ENCODE data around the gene CDH23. TPM values are rescaled to one million over a fixed set of nuclear protein-coding genes. Genes with fewer than 3 reads are reported as not detected.

The CDH23 gene
- total and polyA plus RNA-seq, 2 donors (not counting 1 experiment from before 2014, with no cell fraction given): 0.37 to 0.89 TPM

GRCh38 chr10:71810048-71810750, 413.5 kb downstream of the CDH23 start:
- H3K79me2 ChIP-seq (ENCODE audit: control insufficient read depth, insufficient read depth, low read length): no peaks in the 10 kb centered on the region
- no peak for TF ChIP-seq EZH2 (IDR thresholded peaks at IDR 0.05; ENCODE audit: borderline replicate concordance, insufficient read depth, low read depth, low read length, poor library complexity, severe bottlenecking)
- TF ChIP-seq, protein P1, sequence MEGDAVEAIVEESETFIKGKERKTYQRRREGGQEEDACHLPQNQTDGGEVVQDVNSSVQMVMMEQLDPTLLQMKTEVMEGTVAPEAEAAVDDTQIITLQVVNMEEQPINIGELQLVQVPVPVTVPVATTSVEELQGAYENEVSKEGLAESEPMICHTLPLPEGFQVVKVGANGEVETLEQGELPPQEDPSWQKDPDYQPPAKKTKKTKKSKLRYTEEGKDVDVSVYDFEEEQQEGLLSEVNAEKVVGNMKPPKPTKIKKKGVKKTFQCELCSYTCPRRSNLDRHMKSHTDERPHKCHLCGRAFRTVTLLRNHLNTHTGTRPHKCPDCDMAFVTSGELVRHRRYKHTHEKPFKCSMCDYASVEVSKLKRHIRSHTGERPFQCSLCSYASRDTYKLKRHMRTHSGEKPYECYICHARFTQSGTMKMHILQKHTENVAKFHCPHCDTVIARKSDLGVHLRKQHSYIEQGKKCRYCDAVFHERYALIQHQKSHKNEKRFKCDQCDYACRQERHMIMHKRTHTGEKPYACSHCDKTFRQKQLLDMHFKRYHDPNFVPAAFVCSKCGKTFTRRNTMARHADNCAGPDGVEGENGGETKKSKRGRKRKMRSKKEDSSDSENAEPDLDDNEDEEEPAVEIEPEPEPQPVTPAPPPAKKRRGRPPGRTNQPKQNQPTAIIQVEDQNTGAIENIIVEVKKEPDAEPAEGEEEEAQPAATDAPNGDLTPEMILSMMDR (IDR thresholded peaks at IDR 0.05): no peak
- H3K9me3 ChIP-seq (ENCODE audit: control extremely low read depth in 1 of 3, control insufficient read depth in 2 of 3, insufficient read depth in 1 of 3, low read length in 2 of 3): peaks cover 0 to 6% (median 0%) of the 10 kb centered on the region in 3 donors
- intact Hi-C loops (cut with micrococcal nuclease): loop anchor here (5.0 kb wide), 1 partner anchor 428 kb away; no protein-coding TSS in a partner anchor
- Mint-ChIP-seq H3K4me3 (no peak overlapping the region), H3K9me3 (ENCODE audit: insufficient read depth) (no peaks in the 10 kb centered on the region), H3K4me1 (peaks cover 6% of the 10 kb centered on the region), H3K27ac (no peak overlapping the region), H3K27me3 (peaks cover 4% of the 10 kb centered on the region)
- H3K4me1 ChIP-seq (ENCODE audit: control insufficient read depth in 2 of 2, insufficient read depth in 2 of 2, low read length in 2 of 2): peaks cover 5 to 11% of the 10 kb centered on the region in 2 donors
- WGBS (ENCODE audit: insufficient coverage): 89% methylated on average over 12 of the region's 13 CpGs
- ChIA-PET POLR2A (no interaction called here), CTCF (interaction anchor here (0.7 to 8.6 kb wide), 13 partner anchors 25 to 496 kb away, joined by 4 to 106 read pairs (median 15); partner anchors contain the start of gene VSIR)
- no peaks in the 10 kb centered on the region for H4K20me1 ChIP-seq (ENCODE audit: control insufficient read depth, insufficient read depth, low read length, poor library complexity, severe bottlenecking)
- peaks cover 0 to under 1% of the 10 kb centered on the region in 2 experiments for H3K36me3 ChIP-seq (replicated peaks in 1 of 2; ENCODE audit: control extremely low read depth in 1 of 2, control insufficient read depth in 1 of 2, extremely low read depth in 1 of 2, insufficient read depth in 2 of 2, low read length in 1 of 2)
- no peak overlapping the region for H3K9ac ChIP-seq (ENCODE audit: low read length)
- no peaks in the 10 kb centered on the region for H3K27me3 ChIP-seq (replicated peaks in 1 of 4; ENCODE audit: control extremely low read depth in 1 of 4, control insufficient read depth in 3 of 4, insufficient read depth in 4 of 4, low read length in 3 of 4)
- H3K27ac ChIP-seq (ENCODE audit: low read length in 2 of 2): no peak overlapping the region
- no peak for DNase-seq
- H3K4me2 ChIP-seq (replicated peaks; ENCODE audit: low read depth, low read length, poor library complexity, severe bottlenecking): no peak overlapping the region
- no peak for ATAC-seq (ENCODE audit: low read depth)
- H2AFZ ChIP-seq (ENCODE audit: insufficient read depth, low read depth, low read length, poor library complexity, severe bottlenecking): no peak overlapping the region
- no peak overlapping the region for H3K4me3 ChIP-seq (ENCODE audit: control extremely low read depth in 1 of 5, extremely low read depth in 1 of 5, insufficient read depth in 1 of 5, low read depth in 2 of 5, low read length in 4 of 5)

- Histone ChIP-seq H2AFZ (ENCODE audit: insufficient read depth, low read depth, low read length, poor library complexity, severe bottlenecking) (no peak overlapping the region), H3K4me3 (ENCODE audit: control extremely low read depth in 1 of 5, extremely low read depth in 1 of 5, insufficient read depth in 1 of 5, low read depth in 2 of 5, low read length in 4 of 5) (no peak overlapping the region), H3K27ac (ENCODE audit: low read length in 2 of 2) (no peak overlapping the region), H3K9ac (ENCODE audit: low read length) (no peak overlapping the region), H3K4me1 (ENCODE audit: control insufficient read depth in 2 of 2, insufficient read depth in 2 of 2, low read length in 2 of 2) (peaks cover 5 to 11% of the 10 kb centered on the region in 2 donors), H3K27me3 (replicated peaks in 1 of 4; ENCODE audit: control extremely low read depth in 1 of 4, control insufficient read depth in 3 of 4, insufficient read depth in 4 of 4, low read length in 3 of 4) (no peaks in the 10 kb centered on the region), H3K4me2 (replicated peaks; ENCODE audit: low read depth, low read length, poor library complexity, severe bottlenecking) (no peak overlapping the region), H3K9me3 (ENCODE audit: control extremely low read depth in 1 of 3, control insufficient read depth in 2 of 3, insufficient read depth in 1 of 3, low read length in 2 of 3) (peaks cover 0 to 1% (median 0%) of the 10 kb centered on the region in 3 donors), H3K79me2 (ENCODE audit: control insufficient read depth, insufficient read depth, low read length) (no peaks in the 10 kb centered on the region), H4K20me1 (ENCODE audit: control insufficient read depth, insufficient read depth, low read length, poor library complexity, severe bottlenecking) (no peaks in the 10 kb centered on the region), H3K36me3 (replicated peaks in 1 of 2; ENCODE audit: control extremely low read depth in 1 of 2, control insufficient read depth in 1 of 2, extremely low read depth in 1 of 2, insufficient read depth in 2 of 2, low read length in 1 of 2) (peaks cover 0 to 10% of the 10 kb centered on the region in 2 experiments)
- TF ChIP-seq, protein P1 (IDR thresholded peaks at IDR 0.05): no peak
- no peak for TF ChIP-seq EZH2 (IDR thresholded peaks at IDR 0.05; ENCODE audit: borderline replicate concordance, insufficient read depth, low read depth, low read length, poor library complexity, severe bottlenecking)
- intact Hi-C loops (cut with micrococcal nuclease): loop anchor here (5.0 kb wide), 1 partner anchor 429 kb away; no protein-coding TSS in a partner anchor
- Mint-ChIP-seq H3K9me3 (ENCODE audit: insufficient read depth) (no peaks in the 10 kb centered on the region), H3K4me1 (peaks cover 6% of the 10 kb centered on the region), H3K4me3 (no peak overlapping the region), H3K27ac (no peak overlapping the region), H3K27me3 (peaks cover 4% of the 10 kb centered on the region)
- ATAC-seq (ENCODE audit: low read depth): no peak
- ChIA-PET POLR2A (interaction anchor here (0.5 to 2.4 kb wide), 5 partner anchors 82 to 426 kb away, joined by 3 to 14 read pairs (median 4); no protein-coding TSS in a partner anchor), CTCF (interaction anchor here (0.6 to 8.6 kb wide), 41 partner anchors 10 to 508 kb away, joined by 3 to 106 read pairs (median 6); partner anchors contain the start of genes CDH23, SLC29A3 and VSIR)
- no peak for DNase-seq
- WGBS (ENCODE audit: insufficient coverage): 82% methylated on average over 18 of the region's 19 CpGs
Measured at GRCh38 chr10:71811351-71811750, 414.6 kb downstream of the CDH23 start.
